Fibroblast of lung (primary cell): ENCODE data around the gene ANKRD44.

ENCODE experiments used
- EZH2 ChIP-seq: IDR thresholded peaks from 2 replicates; pipeline ENCODE4 v1.5.1; 2012; ENCODE audit warnings: low read length, control low read depth, mild to moderate bottlenecking; ENCODE audit errors: missing control alignments
- TF ChIP-seq, protein P1 (sequence below), 2 donors: IDR thresholded peaks in 1 of 2; conservative IDR thresholded peaks in 1 of 2; 1 replicate in 1 of 2; 2 replicates in 1 of 2; pipeline ENCODE4 v1.5.1; 2011 to 2012; ENCODE audit warnings: low read length in 2 of 2, control low read depth in 1 of 2, inconsistent platforms in 1 of 2, low read depth in 1 of 2, mild to moderate bottlenecking in 1 of 2

DNA sequence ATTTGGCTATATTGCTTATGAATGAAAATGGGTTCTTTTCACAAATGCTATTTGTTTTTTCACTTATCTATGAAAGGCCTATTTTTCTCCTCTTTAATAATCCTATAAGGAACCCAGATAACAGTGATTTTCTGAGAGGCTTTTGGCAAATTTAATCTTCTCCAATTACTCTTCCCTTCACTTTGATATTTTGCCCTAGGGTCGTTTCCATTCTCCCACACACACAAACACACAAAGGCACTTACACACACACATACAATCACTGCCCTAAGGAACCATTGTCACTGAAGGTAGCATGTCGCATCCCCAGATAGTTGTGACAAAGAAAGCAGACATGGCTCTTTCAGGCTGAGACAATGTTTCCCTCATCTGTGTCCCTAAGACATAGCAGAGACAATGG, 213.9 kb downstream of the ANKRD44 start:
- TF ChIP-seq, protein P1, sequence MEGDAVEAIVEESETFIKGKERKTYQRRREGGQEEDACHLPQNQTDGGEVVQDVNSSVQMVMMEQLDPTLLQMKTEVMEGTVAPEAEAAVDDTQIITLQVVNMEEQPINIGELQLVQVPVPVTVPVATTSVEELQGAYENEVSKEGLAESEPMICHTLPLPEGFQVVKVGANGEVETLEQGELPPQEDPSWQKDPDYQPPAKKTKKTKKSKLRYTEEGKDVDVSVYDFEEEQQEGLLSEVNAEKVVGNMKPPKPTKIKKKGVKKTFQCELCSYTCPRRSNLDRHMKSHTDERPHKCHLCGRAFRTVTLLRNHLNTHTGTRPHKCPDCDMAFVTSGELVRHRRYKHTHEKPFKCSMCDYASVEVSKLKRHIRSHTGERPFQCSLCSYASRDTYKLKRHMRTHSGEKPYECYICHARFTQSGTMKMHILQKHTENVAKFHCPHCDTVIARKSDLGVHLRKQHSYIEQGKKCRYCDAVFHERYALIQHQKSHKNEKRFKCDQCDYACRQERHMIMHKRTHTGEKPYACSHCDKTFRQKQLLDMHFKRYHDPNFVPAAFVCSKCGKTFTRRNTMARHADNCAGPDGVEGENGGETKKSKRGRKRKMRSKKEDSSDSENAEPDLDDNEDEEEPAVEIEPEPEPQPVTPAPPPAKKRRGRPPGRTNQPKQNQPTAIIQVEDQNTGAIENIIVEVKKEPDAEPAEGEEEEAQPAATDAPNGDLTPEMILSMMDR (conservative IDR thresholded peaks at IDR 0.05 in 1 of 2, IDR thresholded peaks at IDR 0.05 in 1 of 2; ENCODE audit: low read depth in 1 of 2, low read length in 2 of 2) = no peak
- TF ChIP-seq EZH2 = no peak
